Ovary (tissue), 9 donors: ENCODE results near the gene ARNT2. TPM values are rescaled to one million over a fixed set of nuclear protein-coding genes. Genes with fewer than 3 reads are reported as not detected.

Source experiments
- DNase-seq, 5 donors: peaks; one replicate each; pipeline ENCODE4 v3.0.0-alpha.2; 2019 to 2020
- H3K27ac ChIP-seq, 2 donors: fragments of 200-600 bp; one replicate each; pipeline versions ENCODE4 v1.5.1 to v1.8.0; 2019 to 2022
- H3K27me3 ChIP-seq: fragments of 200-600 bp; one replicate; pipeline ENCODE4 v1.8.0; 2022
- H3K36me3 ChIP-seq: fragments of 200-600 bp; sonication (generic); one replicate; pipeline ENCODE4 v1.5.1; 2019
- H3K4me1 ChIP-seq: one replicate; pipeline ENCODE4 v1.8.1; 2013; ENCODE audit warnings: mild to moderate bottlenecking, moderate library complexity; ENCODE audit not compliant: insufficient read depth
- H3K4me3 ChIP-seq: fragments of 200-600 bp; sonication (generic); one replicate; pipeline ENCODE4 v1.5.1; 2017
- H3K9me3 ChIP-seq, 2 donors: fragments of 200-600 bp in 1 of 2; sonication (generic) in 1 of 2; one replicate each; pipeline versions ENCODE4 v1.5.1 to v1.8.1; 2013 to 2019; ENCODE audit warnings: mild to moderate bottlenecking in 1 of 2, moderate library complexity in 1 of 2
- EP300 ChIP-seq: sonication (generic); formaldehyde crosslinking; IDR thresholded peaks from one replicate; pipeline ENCODE4 v1.6.1; 2017; ENCODE audit warnings: antibody characterized with exemption
- POLR2A ChIP-seq: fragments of 450-650 bp; IDR thresholded peaks from one replicate; pipeline ENCODE4 v1.6.1; 2017; ENCODE audit warnings: antibody characterized with exemption, mild to moderate bottlenecking, moderate library complexity
- WGBS, 3 donors: extraction: QIAGEN DNeasy Blood & Tissue Kit in 1 of 3; methylation state at CpG; one replicate each; pipeline versions ENCODE4 v1.1.5 to v1.1.7; 2013 to 2017; 5-methylcytosine and 5-hydroxymethylcytosine counted together
- intact Hi-C, 4 donors: fragments of 100-400 bp; cut with DNase I; formaldehyde crosslinking; loops; one replicate each; pipeline versions ENCODE4 v1.11.0 to v1.15.1; 2022 to 2023
- polyA plus RNA-seq, 2 donors: library from polyadenylated mRNA; stranded (reverse); fragments of 200-250 nt in 1 of 2; fragments of 350-450 nt in 1 of 2; fragmentation: Illumina TruSeq in 1 of 2; extraction: RNeasy Lipid Tissue Mini Kit (QIAGEN cat#74804) in 1 of 2; gene quantifications; one replicate each; pipeline ENCODE4 v1.2.3, GENCODE V29; 2013 to 2014
- total RNA-seq, 7 donors: library from RNA; depleted of rRNA in 2 of 7; stranded (reverse); fragments of >200 nt in 2 of 7; fragmentation: NEBNext Ultra II Directional in 3 of 7; extraction: Animal tissue kit (Norgen Biotek cat#: 25700) in 3 of 7; gene quantifications; one replicate each; pipeline versions ENCODE4 v1.1.0 to v1.2.4, GENCODE V29; 2016 to 2023
- TF ChIP-seq, protein P1 (sequence below), 3 donors: fragments of 450-650 bp in 2 of 3; fragments of 200-600 bp in 1 of 3; IDR thresholded peaks; one replicate each; pipeline versions ENCODE4 v1.5.1 to v1.8.0; 2016 to 2022; ENCODE audit warnings: antibody characterized with exemption in 3 of 3, mild to moderate bottlenecking in 1 of 3
- donor health status: DM: no; HTN: no; CAD: no; lungs with moderate emphysema.
- donor health status: DM: no; HTN: no; CAD: no.
- donor health status: Bipolar disorder and iron deficiency.
- donor health status: DM: yes; HTN: yes; CAD: no.
- donor health status: DM: no; HTN: no; CAD: no.
- donor health status: DM: yes; HTN: yes; CAD: no.

The ARNT2 gene
- total and polyA plus RNA-seq, 9 donors, result 11.0 to 20.5 (median 16.2) TPM

DNA sequence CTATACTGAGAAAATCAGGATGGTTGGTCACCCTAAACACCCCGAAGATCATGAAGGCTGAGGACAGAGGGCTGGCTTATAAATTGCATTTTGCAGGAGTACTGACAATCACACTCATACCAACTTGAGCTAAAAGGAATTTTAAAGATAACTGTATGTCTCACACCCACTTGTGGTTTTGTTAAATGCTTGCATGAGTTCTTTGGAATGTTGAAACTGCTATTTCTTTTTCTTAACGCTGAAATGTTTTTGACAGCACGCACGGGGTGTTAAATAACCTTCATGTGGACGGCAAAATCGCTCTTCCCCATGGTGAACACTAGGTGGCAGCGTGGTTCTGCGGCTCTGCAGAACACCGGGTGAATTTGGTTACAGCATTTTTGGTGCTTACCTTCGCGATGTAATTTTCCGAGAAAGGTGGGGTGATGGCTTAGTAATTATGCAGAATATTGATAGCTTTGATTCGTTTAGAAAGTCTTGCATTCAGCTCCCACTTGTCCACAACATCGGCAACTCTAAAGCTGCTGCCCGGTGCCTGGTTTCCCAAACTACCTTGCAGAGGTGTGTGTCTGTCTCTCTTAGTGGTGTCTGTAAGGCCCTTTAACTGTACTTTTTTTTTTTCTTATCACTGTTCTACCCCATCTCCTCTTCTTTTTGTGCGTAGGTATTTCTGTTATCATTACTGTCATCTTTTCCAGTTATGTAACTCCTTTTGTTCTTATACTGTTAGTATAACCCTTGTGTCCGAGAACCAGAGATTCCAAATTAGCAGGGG lies 51.7 kb downstream of the ARNT2 start:
- intact Hi-C loops, result loop anchor here (5.0 to 10.0 kb wide), 6 partner anchors 109 to 529 kb away; partner anchors contain the start of genes CEMIP (in 1 of the 4) and MESD (in 1 of the 4)
- Histone ChIP-seq H3K4me3 (no peak overlapping the region), H3K4me1 (peaks cover 10% of the 10 kb centered on the region), H3K36me3 (no peaks in the 10 kb centered on the region), H3K27me3 (no peaks in the 10 kb centered on the region), H3K9me3 (no peaks in the 10 kb centered on the region), H3K27ac (no peak overlapping the region)
- 17 to 19% (median 19%) methylated on average over 17 of the region's 17 CpGs for WGBS, 3 donors
- DNase-seq, result peak; percentile 57 to 65 (median 62)
- TF ChIP-seq, protein P1, sequence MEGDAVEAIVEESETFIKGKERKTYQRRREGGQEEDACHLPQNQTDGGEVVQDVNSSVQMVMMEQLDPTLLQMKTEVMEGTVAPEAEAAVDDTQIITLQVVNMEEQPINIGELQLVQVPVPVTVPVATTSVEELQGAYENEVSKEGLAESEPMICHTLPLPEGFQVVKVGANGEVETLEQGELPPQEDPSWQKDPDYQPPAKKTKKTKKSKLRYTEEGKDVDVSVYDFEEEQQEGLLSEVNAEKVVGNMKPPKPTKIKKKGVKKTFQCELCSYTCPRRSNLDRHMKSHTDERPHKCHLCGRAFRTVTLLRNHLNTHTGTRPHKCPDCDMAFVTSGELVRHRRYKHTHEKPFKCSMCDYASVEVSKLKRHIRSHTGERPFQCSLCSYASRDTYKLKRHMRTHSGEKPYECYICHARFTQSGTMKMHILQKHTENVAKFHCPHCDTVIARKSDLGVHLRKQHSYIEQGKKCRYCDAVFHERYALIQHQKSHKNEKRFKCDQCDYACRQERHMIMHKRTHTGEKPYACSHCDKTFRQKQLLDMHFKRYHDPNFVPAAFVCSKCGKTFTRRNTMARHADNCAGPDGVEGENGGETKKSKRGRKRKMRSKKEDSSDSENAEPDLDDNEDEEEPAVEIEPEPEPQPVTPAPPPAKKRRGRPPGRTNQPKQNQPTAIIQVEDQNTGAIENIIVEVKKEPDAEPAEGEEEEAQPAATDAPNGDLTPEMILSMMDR (IDR thresholded peaks at IDR 0.05), result peak; percentile 76 to 92 (median 88)
- TF ChIP-seq EP300, result no peak
- no peak for TF ChIP-seq POLR2A

DNA sequence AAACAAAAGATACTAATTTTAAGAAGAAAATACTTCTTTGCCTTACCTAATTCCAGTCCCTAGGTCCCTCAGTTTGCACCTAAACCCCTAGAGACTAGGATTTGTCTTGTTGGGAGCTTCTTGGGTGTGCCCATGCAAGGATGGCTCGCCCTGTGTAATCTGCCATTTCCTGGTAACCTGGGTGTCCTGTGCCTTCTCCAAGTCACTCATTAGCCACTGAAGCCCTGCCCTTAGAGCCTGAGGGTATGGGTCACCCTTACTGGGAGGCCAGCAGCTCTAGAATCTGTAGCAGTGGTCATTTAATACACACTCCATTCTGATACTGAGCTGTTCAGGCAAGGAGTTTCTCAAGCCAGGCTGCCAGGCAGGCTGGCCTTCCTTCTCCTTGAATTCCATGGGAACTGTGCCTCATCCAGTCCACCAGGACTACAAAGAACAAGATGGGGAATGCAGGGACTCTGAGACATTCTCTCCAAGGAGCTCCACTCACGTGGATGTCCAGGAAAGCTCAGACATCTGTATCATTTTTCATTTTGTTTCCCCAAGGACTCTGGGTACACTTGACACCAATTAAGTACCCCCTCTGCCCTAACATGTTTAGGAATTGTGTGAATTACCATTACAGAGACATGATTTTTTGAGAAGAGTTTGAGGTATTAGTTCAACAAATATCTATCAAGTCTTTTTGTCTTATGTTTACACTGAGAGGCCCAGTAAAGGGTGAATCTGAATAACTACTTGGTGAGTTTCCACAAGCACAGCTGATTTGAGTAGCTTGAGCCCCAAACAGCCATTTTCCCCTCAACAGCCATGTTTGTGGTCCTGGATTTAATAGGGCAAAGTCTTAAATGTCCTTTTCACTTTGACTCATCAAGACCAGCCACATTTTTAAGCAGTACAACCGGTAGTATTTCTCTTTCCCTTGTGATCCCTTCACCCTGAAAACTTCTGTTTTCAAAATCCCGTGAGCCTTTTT lies 52.6 kb downstream of the ARNT2 start:
- Histone ChIP-seq H3K9me3 (no peaks in the 10 kb centered on the region), H3K27me3 (no peaks in the 10 kb centered on the region), H3K27ac (no peak overlapping the region), H3K4me3 (no peak overlapping the region), H3K4me1 (peaks cover 10% of the 10 kb centered on the region), H3K36me3 (no peaks in the 10 kb centered on the region)
- TF ChIP-seq POLR2A, result no peak
- no peak for TF ChIP-seq EP300
- TF ChIP-seq, protein P1 (IDR thresholded peaks at IDR 0.05), result no peak
- 59 to 61% (median 60%) methylated on average over 4 of the region's 4 CpGs for WGBS, 3 donors
- intact Hi-C loops, result loop anchor here (5.0 to 10.0 kb wide), 6 partner anchors 108 to 528 kb away; partner anchors contain the start of genes CEMIP (in 1 of the 4) and MESD (in 1 of the 4)
- DNase-seq, result no peak

DNA sequence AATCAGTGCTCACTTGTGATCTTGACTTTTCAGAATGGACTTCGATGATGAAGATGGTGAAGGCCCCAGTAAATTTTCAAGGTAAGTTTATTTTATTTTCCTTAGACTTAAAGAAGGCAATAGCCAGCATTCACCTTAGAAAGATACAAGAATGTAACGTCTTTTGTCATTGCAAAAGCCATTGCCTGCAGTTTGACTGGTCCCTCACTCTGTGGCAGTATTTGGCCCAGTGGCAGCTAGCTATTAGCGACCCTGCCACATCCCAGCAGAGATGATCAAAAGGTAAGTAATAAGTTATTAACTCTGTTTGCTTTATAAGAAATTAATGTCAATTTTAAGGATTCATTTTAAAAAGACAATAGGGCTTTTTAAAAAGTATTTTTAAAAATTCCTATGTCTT lies 53.7 kb downstream of the ARNT2 start:
- no peak for DNase-seq
- no peaks in the 10 kb centered on the region for H3K27me3 ChIP-seq
- H3K27ac ChIP-seq, result no peak overlapping the region
- no peaks in the 10 kb centered on the region for H3K9me3 ChIP-seq
- intact Hi-C loops, result loop anchor here (5.0 to 10.0 kb wide), 6 partner anchors 107 to 527 kb away; partner anchors contain the start of genes CEMIP (in 1 of the 4) and MESD (in 1 of the 4)
- WGBS, 3 donors, result 94 to 96% (median 96%) methylated on average over 3 of the region's 3 CpGs
- TF ChIP-seq POLR2A (no peak), EP300 (no peak)
- TF ChIP-seq, protein P1 (IDR thresholded peaks at IDR 0.05), result no peak
- peaks cover 10% of the 10 kb centered on the region for H3K4me1 ChIP-seq
- H3K4me3 ChIP-seq, result no peak overlapping the region
- no peaks in the 10 kb centered on the region for H3K36me3 ChIP-seq

DNA sequence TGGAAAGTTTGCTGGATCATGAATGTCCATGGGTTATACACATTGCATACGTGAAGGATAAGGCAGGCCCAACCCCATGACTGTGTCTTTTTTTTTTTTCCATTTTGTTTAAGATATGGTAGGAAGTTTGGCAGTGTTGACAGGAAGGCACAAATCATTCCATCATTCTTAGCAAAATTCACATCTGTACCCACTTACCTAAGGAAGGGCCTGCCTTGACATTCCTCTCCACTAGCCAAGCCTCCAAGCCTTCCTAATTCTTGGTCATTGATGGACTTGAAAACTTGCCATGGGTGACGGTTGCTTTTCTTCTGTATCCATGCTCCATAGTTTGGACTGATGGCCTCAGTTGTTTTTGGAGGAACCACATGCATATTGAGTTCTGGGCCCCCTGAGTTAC lies 54.4 kb downstream of the ARNT2 start:
- intact Hi-C loops, result loop anchor here (5.0 to 10.0 kb wide), 6 partner anchors 106 to 526 kb away; partner anchors contain the start of genes CEMIP (in 1 of the 4) and MESD (in 1 of the 4)
- WGBS, 3 donors, result 78 to 92% (median 90%) methylated on average over 2 of the region's 2 CpGs

More for the DNA sequence above, 54.4 kb downstream of the ARNT2 start:
- Histone ChIP-seq H3K4me1 (peaks cover 10% of the 10 kb centered on the region), H3K9me3 (no peaks in the 10 kb centered on the region), H3K36me3 (no peaks in the 10 kb centered on the region), H3K27ac (no peak overlapping the region), H3K4me3 (no peak overlapping the region), H3K27me3 (no peaks in the 10 kb centered on the region)
- TF ChIP-seq POLR2A (no peak), EP300 (no peak)
- TF ChIP-seq, protein P1 (IDR thresholded peaks at IDR 0.05), result no peak
- DNase-seq, result no peak
